Thyroid gland (tissue), 4 donors: ENCODE data around the gene EFTUD2.

Source experiments
- POLR2A ChIP-seq, 2 donors: fragments of 450-650 bp; IDR thresholded peaks; one replicate each; pipeline ENCODE4 v1.6.1; 2017; ENCODE audit warnings: antibody characterized with exemption in 2 of 2, mild to moderate bottlenecking in 2 of 2, moderate library complexity in 1 of 2
- TF ChIP-seq, protein P1 (sequence below), 6 experiments: fragments of 200-600 bp in 3 of 6; fragments of 450-650 bp in 3 of 6; sonication (generic) in 3 of 6; IDR thresholded peaks; one replicate each; pipeline ENCODE4 v1.5.1; 2016 to 2019; ENCODE audit warnings: antibody characterized with exemption in 6 of 6, mild to moderate bottlenecking in 2 of 6, inconsistent platforms in 1 of 6, moderate library complexity in 1 of 6

DNA sequence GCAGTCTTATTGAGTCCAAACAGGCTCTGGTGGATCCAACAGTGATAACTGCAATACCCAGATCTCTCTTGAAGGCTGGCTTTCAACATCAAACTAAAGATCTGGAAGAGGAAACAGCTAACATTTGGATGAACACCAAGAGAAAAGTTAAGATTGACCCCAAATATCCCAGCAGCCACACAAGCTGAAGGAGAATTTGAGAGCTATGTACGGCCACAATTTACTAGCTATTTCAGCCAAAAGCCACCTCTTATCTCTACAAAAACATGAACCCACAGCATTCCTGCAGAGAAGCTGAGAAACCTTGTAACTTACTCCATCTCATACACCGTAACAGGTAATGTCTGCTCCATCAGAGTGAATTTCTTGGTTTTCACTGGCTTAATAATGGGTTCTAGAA lies 14.3 kb downstream of the EFTUD2 start:
- TF ChIP-seq, protein P1, sequence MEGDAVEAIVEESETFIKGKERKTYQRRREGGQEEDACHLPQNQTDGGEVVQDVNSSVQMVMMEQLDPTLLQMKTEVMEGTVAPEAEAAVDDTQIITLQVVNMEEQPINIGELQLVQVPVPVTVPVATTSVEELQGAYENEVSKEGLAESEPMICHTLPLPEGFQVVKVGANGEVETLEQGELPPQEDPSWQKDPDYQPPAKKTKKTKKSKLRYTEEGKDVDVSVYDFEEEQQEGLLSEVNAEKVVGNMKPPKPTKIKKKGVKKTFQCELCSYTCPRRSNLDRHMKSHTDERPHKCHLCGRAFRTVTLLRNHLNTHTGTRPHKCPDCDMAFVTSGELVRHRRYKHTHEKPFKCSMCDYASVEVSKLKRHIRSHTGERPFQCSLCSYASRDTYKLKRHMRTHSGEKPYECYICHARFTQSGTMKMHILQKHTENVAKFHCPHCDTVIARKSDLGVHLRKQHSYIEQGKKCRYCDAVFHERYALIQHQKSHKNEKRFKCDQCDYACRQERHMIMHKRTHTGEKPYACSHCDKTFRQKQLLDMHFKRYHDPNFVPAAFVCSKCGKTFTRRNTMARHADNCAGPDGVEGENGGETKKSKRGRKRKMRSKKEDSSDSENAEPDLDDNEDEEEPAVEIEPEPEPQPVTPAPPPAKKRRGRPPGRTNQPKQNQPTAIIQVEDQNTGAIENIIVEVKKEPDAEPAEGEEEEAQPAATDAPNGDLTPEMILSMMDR (IDR thresholded peaks at IDR 0.05), result no peak
- no peak for TF ChIP-seq POLR2A (IDR thresholded peaks at IDR 0.05)
